Activated naive CD4-positive, alpha-beta T cell treated with anti-CD3 and anti-CD28 coated beads, Interleukin-2, amount 10 ng/mL, durations not matched to agents 7 days and 5 days (primary cell): ENCODE measurements around the gene HIPK2.

Experiments used
- CTCF ChIA-PET: fragments of 350-600 bp; sonication (Branson Sonifier 250); formaldehyde crosslinking; loops from one replicate; lab custom pipeline; 2021; ENCODE audit warnings: antibody characterized with exemption; lab: Charles Lee
- DNase-seq: peaks from one replicate; pipeline ENCODE4 v3.0.0-alpha.2; 2020
- H3K27ac Mint-ChIP-seq: one replicate; pipeline ENCODE4 v1.8.0; 2021; ENCODE audit warnings: mild to moderate bottlenecking, moderate library complexity, mixed read lengths
- H3K27me3 Mint-ChIP-seq: one replicate; pipeline ENCODE4 v1.8.0; 2021; ENCODE audit warnings: mild to moderate bottlenecking, mixed read lengths
- H3K36me3 Mint-ChIP-seq: one replicate; pipeline ENCODE4 v1.8.0; 2021; ENCODE audit warnings: mixed read lengths
- H3K4me1 Mint-ChIP-seq: one replicate; pipeline ENCODE4 v1.8.0; 2021; ENCODE audit warnings: mixed read lengths
- H3K4me3 Mint-ChIP-seq: one replicate; pipeline ENCODE4 v1.8.0; 2021; ENCODE audit warnings: mild to moderate bottlenecking, moderate library complexity, mixed read lengths
- H3K9me3 Mint-ChIP-seq: one replicate; pipeline ENCODE4 v1.8.0; 2021; ENCODE audit warnings: mixed read lengths

HIPK2 gene

DNA sequence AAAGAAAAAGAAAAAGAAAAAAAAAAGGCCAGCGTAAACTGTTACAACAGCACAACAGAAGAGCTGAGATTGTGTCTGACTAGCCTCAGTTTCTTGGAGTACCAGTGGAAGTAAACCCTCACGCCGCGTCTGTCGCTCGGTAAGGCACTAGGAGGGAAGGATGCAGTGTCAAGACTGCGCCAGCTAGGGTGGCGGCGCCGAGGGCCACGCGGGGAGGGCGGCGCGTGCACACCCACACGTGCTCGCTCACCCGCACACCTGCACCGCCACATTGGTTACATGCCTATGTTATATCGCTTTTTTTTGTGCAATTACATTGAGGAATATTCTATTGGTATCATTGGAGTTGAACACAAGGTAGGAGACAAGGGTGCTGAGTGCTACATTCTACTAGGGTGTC, 206.1 kb downstream of the HIPK2 start:
- DNase-seq = no peak
- H3K27ac Mint-ChIP-seq = no peak overlapping the region
- no peaks in the 10 kb centered on the region for H3K4me1 Mint-ChIP-seq
- CTCF ChIA-PET = no interaction called here
- H3K27me3 Mint-ChIP-seq = no peaks in the 10 kb centered on the region
- no peaks in the 10 kb centered on the region for H3K9me3 Mint-ChIP-seq
- H3K36me3 Mint-ChIP-seq = peaks cover 2% of the 10 kb centered on the region
- H3K4me3 Mint-ChIP-seq = no peak overlapping the region

- no peak for DNase-seq
- peaks cover 2% of the 10 kb centered on the region for H3K36me3 Mint-ChIP-seq
- H3K4me1 Mint-ChIP-seq = peaks cover 1% of the 10 kb centered on the region
- CTCF ChIA-PET = no interaction called here
- no peaks in the 10 kb centered on the region for H3K27me3 Mint-ChIP-seq
- no peaks in the 10 kb centered on the region for H3K9me3 Mint-ChIP-seq
- H3K4me3 Mint-ChIP-seq = no peak overlapping the region
- H3K27ac Mint-ChIP-seq = no peak overlapping the region
Measured at GRCh38 chr7:139571190-139571589, 206.6 kb downstream of the HIPK2 start.

DNA sequence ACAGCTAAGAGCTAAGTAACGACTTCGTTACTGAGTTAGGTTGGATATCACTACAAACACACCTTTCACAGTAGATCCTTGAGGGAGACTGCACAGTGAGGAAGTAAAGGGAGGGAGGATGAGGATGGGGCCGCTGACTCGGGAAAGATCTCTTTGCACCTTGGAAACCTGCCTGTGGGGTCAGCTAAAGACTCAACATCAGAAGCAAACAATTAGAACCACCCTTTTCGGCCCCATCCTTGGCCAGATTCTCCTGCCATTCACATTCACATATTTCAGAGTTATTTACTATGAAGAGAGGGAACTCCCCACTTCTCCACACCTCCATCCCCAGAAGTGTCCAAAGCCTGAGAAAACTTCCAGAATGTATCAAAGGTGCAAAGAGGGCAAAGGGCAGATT, 207.2 kb downstream of the HIPK2 start:
- H3K27ac Mint-ChIP-seq = no peak overlapping the region
- H3K27me3 Mint-ChIP-seq = no peaks in the 10 kb centered on the region
- CTCF ChIA-PET = no interaction called here
- H3K4me1 Mint-ChIP-seq = peaks cover 5% of the 10 kb centered on the region
- no peak for DNase-seq
- H3K9me3 Mint-ChIP-seq = no peaks in the 10 kb centered on the region
- peaks cover 2% of the 10 kb centered on the region for H3K36me3 Mint-ChIP-seq
- H3K4me3 Mint-ChIP-seq = no peak overlapping the region

DNA sequence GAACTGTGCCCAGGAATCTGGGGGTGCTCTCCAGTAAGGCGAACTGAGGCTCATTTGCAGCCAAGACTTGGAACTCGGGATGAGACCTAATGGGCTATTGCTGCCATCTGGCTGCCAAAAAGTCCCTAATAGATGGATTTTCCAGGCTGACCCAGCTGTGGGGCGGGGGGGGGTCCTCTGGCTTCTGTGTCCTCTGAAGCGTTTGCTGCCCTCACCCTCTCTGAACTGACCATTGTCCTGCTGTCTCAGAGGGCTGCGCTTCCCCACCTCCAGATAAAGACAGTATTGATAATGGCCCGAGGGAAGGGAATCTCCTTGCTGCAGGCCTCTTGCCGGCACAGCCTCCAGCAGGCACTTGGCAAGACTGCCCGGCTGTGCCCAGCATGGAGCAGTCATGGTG, 207.7 kb downstream of the HIPK2 start:
- Mint-ChIP-seq H3K4me3 (no peak overlapping the region), H3K9me3 (no peaks in the 10 kb centered on the region), H3K27ac (no peak overlapping the region), H3K36me3 (peaks cover 1% of the 10 kb centered on the region), H3K4me1 (peaks cover 9% of the 10 kb centered on the region), H3K27me3 (no peaks in the 10 kb centered on the region)
- no peak for DNase-seq
- CTCF ChIA-PET = no interaction called here

DNA sequence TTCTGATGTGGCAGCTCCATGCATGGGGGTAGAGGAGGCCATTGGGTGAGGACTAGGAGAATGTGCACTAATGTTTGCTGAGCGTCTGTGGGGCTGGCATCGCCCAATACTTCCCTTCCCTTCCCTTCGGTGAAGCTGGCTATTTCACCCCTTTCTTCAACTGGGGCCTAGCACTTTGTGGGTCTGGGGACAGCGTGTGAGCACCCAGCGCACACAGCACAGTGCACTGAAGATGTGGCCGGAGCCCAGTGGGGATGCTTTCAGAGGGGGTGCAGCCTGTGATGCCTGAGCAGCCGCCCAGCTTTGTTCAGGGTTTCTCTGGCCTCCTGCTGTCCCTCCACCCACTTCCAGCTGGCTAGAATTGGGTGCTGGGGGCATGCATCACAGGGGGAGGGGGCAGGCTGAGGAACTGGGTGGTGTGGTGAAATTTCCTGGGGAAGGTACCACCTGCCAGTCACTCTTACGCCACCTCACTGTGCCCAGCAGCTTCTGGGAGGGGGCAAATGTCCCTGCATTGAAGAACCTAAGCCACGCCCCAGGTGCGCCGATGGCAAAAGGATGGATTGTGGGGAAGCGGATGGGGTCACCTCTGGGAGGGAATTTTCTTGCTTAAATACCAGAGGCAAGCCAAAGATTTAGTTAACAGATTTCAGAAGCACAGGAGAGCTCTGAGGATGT, 208.8 kb downstream of the HIPK2 start:
- DNase-seq = no peak
- H3K36me3 Mint-ChIP-seq = no peaks in the 10 kb centered on the region
- H3K27ac Mint-ChIP-seq = no peak overlapping the region
- H3K9me3 Mint-ChIP-seq = no peaks in the 10 kb centered on the region
- H3K27me3 Mint-ChIP-seq = no peaks in the 10 kb centered on the region
- H3K4me1 Mint-ChIP-seq = peaks cover 14% of the 10 kb centered on the region
- H3K4me3 Mint-ChIP-seq = no peak overlapping the region
- CTCF ChIA-PET = no interaction called here

DNA sequence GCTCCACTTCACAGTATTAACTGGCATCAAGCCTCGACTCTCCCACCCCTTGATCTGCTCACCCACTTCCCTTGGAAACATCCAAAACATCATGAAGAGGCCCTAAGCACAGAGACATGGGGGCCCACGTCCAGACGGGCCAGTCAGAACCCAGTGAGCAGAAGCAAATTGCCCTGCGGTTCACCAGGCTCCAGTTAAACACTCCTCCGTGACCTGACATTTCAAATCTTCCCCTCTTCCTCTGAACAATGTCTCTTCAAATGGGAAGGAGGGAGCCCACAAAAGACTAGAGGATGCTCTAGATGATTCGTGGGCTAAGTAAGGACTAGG, 209.5 kb downstream of the HIPK2 start:
- H3K27ac Mint-ChIP-seq = no peak overlapping the region
- no peaks in the 10 kb centered on the region for H3K9me3 Mint-ChIP-seq
- no peak overlapping the region for H3K4me3 Mint-ChIP-seq
- CTCF ChIA-PET = no interaction called here
- peaks cover 14% of the 10 kb centered on the region for H3K4me1 Mint-ChIP-seq
- no peaks in the 10 kb centered on the region for H3K27me3 Mint-ChIP-seq
- H3K36me3 Mint-ChIP-seq = no peaks in the 10 kb centered on the region
- no peak for DNase-seq

DNA sequence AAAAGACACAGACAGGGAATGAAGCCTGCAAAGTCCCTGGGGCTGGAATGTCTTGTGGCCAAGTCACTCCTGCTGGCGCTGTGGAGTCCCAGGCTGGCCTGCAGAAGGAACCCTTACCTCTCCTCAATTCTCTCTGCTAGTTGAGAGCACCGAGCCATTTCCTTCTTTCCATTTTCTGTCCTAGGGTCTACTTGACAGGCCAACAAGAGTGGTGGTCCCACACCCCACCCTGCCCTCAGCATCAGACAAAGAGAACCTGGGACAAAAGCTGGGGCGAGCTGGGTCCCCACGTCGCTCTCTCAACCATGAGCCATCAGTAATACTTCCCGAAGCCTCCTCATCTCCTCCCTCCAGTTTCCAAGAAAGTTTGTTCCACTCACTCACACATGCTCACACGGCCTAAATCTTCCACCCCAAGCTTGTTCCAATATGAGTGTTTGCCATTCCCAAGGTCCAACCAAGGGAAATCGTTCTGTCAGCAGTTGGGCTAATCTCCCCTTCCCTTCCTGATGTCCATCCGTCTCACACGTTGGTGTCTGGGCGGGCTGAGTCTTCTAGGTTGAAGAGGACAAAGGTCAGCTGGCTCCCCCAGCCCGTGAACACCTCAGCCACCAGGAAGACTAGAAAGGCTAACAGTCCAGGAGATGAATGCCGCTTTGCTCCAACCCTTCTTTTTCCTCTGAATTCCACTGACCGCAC, 210.0 kb downstream of the HIPK2 start:
- H3K27ac Mint-ChIP-seq = no peak overlapping the region
- CTCF ChIA-PET = no interaction called here
- no peaks in the 10 kb centered on the region for H3K36me3 Mint-ChIP-seq
- no peaks in the 10 kb centered on the region for H3K27me3 Mint-ChIP-seq
- H3K4me1 Mint-ChIP-seq = peaks cover 14% of the 10 kb centered on the region
- no peak overlapping the region for H3K4me3 Mint-ChIP-seq
- DNase-seq = no peak
- H3K9me3 Mint-ChIP-seq = no peaks in the 10 kb centered on the region

GRCh38 chr7:139566736-139567646, 210.8 kb downstream of the HIPK2 start:
- CTCF ChIA-PET = no interaction called here
- DNase-seq = no peak
- H3K27me3 Mint-ChIP-seq = no peaks in the 10 kb centered on the region

GRCh38 chr7:139566075-139566474, 211.7 kb downstream of the HIPK2 start:
- Mint-ChIP-seq H3K4me3 (no peak overlapping the region), H3K27me3 (no peaks in the 10 kb centered on the region), H3K27ac (no peak overlapping the region), H3K36me3 (no peaks in the 10 kb centered on the region), H3K4me1 (peaks cover 14% of the 10 kb centered on the region), H3K9me3 (no peaks in the 10 kb centered on the region)
- CTCF ChIA-PET = no interaction called here
- DNase-seq = no peak

More at GRCh38 chr7:139566736-139567646, 210.8 kb downstream of the HIPK2 start:
- Mint-ChIP-seq H3K27ac (peak overlapping the region; percentile 56), H3K9me3 (no peaks in the 10 kb centered on the region), H3K36me3 (no peaks in the 10 kb centered on the region), H3K4me3 (no peak overlapping the region), H3K4me1 (peaks cover 14% of the 10 kb centered on the region)

DNA sequence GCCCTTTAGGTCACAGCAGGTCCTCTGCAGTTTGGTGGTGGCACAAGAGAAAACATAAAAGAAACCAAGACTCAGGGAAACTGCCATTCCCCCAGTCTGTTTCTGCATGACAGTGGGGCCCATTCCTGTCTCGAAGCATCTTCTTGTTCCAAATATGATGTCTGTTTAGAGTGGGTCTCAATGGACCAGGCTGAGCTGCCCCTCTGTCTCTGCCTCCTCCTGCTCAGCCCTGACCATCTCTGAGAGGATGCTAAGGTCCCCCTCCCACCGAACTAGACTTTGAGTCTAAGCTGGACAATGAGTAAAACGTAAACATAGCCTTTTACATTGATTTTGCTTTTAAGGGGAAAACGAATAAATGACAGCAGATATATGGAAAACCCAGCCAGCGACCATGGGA, 213.9 kb downstream of the HIPK2 start:
- Mint-ChIP-seq H3K27me3 (peaks cover 7% of the 10 kb centered on the region), H3K9me3 (no peaks in the 10 kb centered on the region), H3K27ac (no peak overlapping the region), H3K36me3 (no peaks in the 10 kb centered on the region), H3K4me1 (peaks cover 14% of the 10 kb centered on the region), H3K4me3 (no peak overlapping the region)
- CTCF ChIA-PET = no interaction called here
- no peak for DNase-seq

DNA sequence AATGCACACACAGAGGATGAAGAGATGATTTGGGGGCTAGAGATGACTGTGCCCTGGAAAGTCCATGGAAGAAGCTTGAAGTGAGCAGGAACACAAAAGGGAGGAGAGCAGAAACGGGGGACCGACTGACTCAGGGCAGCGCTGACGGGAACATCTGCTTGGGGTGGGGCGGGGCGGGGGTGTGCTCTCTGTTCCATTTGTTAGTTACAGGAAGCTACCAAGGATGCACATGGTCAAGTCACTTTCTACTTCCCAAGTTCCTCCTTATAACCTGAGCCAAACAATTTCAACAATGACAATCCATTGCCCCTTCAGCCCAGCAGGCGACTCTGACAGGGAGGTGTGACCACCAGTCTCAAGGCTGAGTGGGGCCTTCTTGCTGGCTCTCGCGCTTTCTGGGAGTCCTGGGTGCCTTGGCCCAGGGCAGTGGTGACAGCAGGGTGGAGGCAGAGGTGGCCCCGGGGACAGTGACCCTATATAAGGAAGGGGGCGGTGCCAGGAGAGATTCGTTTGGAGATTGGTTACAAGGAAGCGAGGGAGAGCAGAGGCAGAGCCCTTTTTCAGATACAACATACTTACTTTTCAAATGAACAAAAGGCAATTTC, 214.7 kb downstream of the HIPK2 start:
- Mint-ChIP-seq H3K27ac (peak overlapping the region; percentile 33), H3K27me3 (peaks cover 10% of the 10 kb centered on the region)
- CTCF ChIA-PET = no interaction called here

GRCh38 chr7:139562491-139562890, 215.3 kb downstream of the HIPK2 start:
- H3K4me3 Mint-ChIP-seq = no peak overlapping the region
- no peak for DNase-seq
- H3K9me3 Mint-ChIP-seq = no peaks in the 10 kb centered on the region
- no peak overlapping the region for H3K27ac Mint-ChIP-seq
- peaks cover 14% of the 10 kb centered on the region for H3K4me1 Mint-ChIP-seq
- CTCF ChIA-PET = no interaction called here
- H3K27me3 Mint-ChIP-seq = peaks cover 16% of the 10 kb centered on the region
- H3K36me3 Mint-ChIP-seq = no peaks in the 10 kb centered on the region

More for the DNA sequence above, 214.7 kb downstream of the HIPK2 start:
- no peaks in the 10 kb centered on the region for H3K9me3 Mint-ChIP-seq
- H3K36me3 Mint-ChIP-seq = no peaks in the 10 kb centered on the region
- peaks cover 14% of the 10 kb centered on the region for H3K4me1 Mint-ChIP-seq
- no peak for DNase-seq
- no peak overlapping the region for H3K4me3 Mint-ChIP-seq

DNA sequence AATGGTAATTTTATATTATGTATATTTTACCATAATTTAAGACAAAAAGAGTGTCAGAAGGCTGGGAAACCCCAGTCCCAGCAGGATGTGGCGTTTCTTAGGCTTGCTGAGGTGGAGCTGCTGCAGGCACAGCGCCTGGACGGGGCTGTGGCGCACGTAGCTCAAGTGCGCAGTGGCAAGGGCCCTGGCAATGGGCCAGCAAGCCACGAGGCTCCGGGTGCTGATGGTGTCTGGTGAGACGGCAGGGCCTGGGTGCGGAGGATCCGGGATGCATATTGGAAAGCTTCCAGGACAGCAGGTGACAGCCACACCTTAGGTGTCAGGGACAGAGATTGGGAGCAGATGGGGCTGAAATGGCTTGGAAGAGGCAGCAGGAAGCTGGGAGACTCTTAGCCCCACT, 217.1 kb downstream of the HIPK2 start:
- DNase-seq = no peak
- no peak overlapping the region for H3K27ac Mint-ChIP-seq
- H3K4me3 Mint-ChIP-seq = no peak overlapping the region
- CTCF ChIA-PET = no interaction called here
- no peaks in the 10 kb centered on the region for H3K36me3 Mint-ChIP-seq
- peaks cover 19% of the 10 kb centered on the region for H3K27me3 Mint-ChIP-seq
- peaks cover 10% of the 10 kb centered on the region for H3K4me1 Mint-ChIP-seq
- H3K9me3 Mint-ChIP-seq = no peaks in the 10 kb centered on the region

DNA sequence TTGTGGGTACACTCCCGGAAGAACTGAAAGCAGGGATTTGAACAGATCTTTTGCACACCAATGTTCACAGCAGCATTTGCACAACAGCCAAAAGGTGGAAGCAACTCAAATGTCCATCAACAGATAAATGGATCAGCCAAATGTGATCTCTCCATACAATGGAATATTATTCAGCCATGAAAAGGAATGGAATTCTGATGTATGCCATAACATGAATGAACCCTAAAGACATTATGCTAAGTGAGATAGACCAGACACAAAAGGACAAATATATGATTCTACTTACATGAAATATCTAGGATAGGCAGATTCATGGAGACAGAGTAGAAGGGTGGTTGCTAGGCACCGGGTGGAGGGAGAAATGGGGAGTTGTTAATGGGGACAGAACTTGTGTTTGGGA, 217.6 kb downstream of the HIPK2 start:
- H3K36me3 Mint-ChIP-seq = no peaks in the 10 kb centered on the region
- H3K9me3 Mint-ChIP-seq = no peaks in the 10 kb centered on the region
- no peak overlapping the region for H3K27ac Mint-ChIP-seq
- H3K4me3 Mint-ChIP-seq = no peak overlapping the region
- DNase-seq = no peak
- peaks cover 5% of the 10 kb centered on the region for H3K4me1 Mint-ChIP-seq
- H3K27me3 Mint-ChIP-seq = peaks cover 19% of the 10 kb centered on the region
- CTCF ChIA-PET = no interaction called here
